ENCODE data around the gene MBP.

DNA sequence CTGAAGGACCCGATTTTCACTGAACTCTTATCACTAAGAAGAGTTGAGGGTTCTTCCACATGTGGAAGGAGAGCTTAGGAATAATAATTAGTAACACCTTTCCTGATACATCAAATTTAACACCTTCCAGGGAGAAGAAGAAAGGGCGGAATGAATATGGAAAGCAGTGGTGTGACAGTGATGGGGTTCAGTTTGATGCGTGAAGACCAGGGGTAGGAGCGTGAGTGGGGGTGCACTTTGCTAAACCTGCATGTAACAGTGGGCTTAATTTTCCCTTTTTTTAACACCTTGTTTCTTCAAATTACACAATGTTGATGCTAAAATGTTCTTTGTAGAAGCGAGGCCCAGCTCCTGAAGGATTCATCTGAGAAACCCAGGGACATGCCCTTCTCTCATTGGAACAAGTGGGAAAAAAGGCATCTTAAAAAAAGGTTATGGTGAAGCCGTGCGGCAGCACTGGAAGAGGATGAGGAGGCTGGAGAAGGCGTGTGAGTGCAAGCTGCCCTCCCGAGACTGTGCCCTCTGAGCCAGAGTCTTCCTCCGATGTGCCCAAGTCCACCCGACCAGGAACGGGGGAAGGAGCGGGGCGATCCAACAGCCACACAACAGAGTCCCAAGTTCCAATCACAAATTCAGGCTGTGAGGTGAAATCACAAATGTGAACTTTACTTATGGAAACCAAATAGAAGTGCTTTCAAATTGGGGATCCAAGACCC lies 80.8 kb downstream of the MBP start:
- TF ChIP-seq ZNF263 (CRISPR knock-in tag; IDR thresholded peaks at IDR 0.05) (no peak), FOXA1 (IDR thresholded peaks at IDR 0.05) (no peak), FOXA1 (CRISPR knock-in tag; IDR thresholded peaks at IDR 0.05) (no peak), HHEX (CRISPR knock-in tag; IDR thresholded peaks at IDR 0.05) (no peak), CBX5 (CRISPR knock-in tag; IDR thresholded peaks at IDR 0.05; ENCODE audit: borderline replicate concordance) (no peak), U2AF1 (optimal IDR thresholded peaks at IDR 0.05; ENCODE audit: low read depth, low read length) (no peak), ZC3H13 (CRISPR knock-in tag; IDR thresholded peaks at IDR 0.05) (no peak), FOSL2 (CRISPR knock-in tag; IDR thresholded peaks at IDR 0.05) (no peak)
- TF ChIP-seq, protein P1, sequence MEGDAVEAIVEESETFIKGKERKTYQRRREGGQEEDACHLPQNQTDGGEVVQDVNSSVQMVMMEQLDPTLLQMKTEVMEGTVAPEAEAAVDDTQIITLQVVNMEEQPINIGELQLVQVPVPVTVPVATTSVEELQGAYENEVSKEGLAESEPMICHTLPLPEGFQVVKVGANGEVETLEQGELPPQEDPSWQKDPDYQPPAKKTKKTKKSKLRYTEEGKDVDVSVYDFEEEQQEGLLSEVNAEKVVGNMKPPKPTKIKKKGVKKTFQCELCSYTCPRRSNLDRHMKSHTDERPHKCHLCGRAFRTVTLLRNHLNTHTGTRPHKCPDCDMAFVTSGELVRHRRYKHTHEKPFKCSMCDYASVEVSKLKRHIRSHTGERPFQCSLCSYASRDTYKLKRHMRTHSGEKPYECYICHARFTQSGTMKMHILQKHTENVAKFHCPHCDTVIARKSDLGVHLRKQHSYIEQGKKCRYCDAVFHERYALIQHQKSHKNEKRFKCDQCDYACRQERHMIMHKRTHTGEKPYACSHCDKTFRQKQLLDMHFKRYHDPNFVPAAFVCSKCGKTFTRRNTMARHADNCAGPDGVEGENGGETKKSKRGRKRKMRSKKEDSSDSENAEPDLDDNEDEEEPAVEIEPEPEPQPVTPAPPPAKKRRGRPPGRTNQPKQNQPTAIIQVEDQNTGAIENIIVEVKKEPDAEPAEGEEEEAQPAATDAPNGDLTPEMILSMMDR (CRISPR knock-in tag; IDR thresholded peaks at IDR 0.05): no peak

All from HepG2 (cell line).